HG03354 (cell line): ENCODE results near the gene CFAP77.
"Not testable (repeated sequence)": the region's sequence is repeated elsewhere in the genome, so short reads cannot be mapped to it uniquely, and the experiment has no call there.

Experiments used
- ATAC-seq: cut with Tn5 transposase; IDR thresholded peaks from one replicate; pipeline ENCODE4 v1.9.1; 2021; ENCODE audit warnings: mild to moderate bottlenecking; ENCODE audit not compliant: unreplicated experiment, poor library complexity, severe bottlenecking

The CFAP77 gene

DNA sequence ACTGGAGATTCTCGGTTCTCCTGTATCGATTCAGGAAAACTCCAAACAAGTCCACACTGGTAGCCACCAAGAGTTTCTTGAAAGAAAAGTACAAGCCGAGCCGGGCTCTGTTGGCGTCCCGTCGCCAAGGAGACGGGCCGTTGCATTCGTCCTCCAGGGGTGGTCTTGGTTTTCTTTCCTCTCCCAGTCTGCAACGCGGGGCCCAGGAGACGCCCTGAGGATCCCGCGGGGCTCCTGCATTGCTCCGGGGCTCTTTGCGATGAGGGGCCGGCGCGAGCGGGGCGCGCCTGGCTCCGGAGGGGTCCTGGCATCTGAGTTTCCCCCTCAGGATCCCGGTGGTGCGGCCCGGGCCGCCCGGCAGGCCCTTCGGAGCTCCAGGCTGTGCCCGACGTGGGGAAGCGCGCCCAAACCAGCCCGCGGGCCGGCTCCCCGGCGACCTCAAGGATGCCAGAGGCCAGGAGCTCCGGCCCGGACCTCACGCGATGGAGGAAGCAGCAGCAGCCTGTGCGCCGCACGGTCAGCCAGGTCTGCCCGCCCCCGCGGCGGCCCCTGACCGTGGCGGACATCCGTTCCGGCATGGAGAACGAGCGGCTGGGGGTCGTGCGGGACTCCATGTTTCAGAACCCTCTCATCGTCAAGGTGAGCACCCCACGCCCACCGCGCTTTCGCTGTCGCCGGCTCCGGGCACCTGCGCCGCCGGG lies at the start of gene CFAP77:
Gene CFAP77 (plus strand): TSS at position 384 of the 701 bp plus-strand sequence. CDS start 61 bp downstream, at position 445.
- no peak for ATAC-seq

DNA sequence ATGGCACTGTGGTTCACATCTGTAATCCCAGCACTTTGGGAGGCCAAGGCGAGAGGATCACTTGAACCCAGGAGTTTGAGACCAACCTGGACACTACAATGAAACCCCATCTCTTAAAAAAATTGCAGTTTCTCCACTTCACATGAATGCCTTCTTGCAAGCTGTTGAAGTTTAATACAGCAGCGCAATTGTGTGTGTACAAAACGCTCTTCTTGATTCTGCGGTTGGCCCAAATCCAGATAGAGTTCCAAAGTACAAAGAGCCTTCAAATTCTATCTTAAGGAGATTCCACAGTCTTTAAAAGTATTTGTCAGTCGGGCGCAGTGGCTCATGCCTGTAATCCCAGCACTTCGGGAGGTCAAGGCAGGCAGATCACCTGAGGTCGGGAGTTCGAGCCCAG lies 45.9 kb upstream of the CFAP77 start:
- ATAC-seq, result no peak

GRCh38 chr9:132365986-132366385 lies 44.0 kb upstream of the CFAP77 start:
- no peak for ATAC-seq

DNA sequence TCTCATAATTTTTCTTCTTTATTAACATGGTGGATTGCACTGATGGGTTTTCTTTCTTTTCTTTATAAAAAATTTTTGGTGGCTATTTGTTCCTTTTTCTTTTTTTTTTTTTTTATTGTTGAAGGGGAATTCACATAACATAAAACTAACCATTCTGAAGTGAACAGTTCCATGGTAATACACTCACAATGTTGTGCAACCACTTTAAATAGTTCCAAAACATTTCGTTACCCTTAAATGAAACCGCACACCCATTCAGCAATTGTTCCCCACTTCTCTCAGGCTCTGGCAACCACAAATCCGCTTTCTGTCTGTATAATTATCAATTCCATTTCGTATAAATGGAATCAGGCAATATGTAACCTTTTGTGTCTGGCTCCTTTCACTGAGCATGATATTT lies 43.5 kb upstream of the CFAP77 start:
- no peak for ATAC-seq

- no peak for ATAC-seq
Measured at GRCh38 chr9:132367613-132368313, 42.2 kb upstream of the CFAP77 start.

DNA sequence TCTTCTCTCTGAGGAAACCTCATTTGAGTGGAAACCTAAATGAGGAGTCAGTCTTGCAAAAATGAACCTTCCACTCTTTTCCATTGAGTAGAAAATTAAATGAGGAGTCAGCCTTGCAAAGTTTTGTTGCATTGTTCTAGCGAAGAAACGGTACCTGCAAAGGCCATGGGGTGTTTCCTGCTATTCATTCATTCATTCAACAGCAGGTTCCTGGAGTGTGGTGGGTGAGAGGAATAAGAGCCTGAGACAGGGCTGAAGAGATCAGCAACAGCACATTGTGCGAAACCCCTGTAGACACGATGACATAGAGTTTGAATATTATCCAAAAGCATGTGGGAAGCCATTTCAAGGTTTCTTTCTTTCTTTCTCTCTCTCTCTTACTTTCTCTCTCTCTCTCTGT lies 40.6 kb upstream of the CFAP77 start:
- ATAC-seq, result no peak

DNA sequence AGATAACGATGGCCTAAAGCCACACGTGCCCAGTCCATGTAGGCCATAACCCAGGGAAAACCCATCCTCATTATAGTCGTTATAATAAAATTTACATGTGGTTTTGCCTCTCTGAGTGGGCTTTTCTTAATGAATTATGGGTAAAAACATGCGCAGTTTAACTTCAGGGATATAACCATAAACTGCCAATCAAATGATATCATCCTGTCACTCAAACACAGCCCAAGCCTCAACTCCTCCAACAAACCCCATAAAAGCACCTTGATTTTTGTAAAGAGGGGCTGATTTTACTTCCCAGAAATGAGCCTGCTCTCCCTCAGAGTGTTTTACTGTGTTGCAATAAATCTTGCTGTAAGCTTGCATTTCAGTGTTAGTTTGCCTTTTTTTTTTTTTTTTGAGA lies 39.4 kb upstream of the CFAP77 start:
- ATAC-seq, result no peak

GRCh38 chr9:132372177-132373095 lies 37.6 kb upstream of the CFAP77 start:
- ATAC-seq, result no peak

GRCh38 chr9:132377769-132378168 lies 32.2 kb upstream of the CFAP77 start:
- ATAC-seq, result not testable (repeated sequence)

DNA sequence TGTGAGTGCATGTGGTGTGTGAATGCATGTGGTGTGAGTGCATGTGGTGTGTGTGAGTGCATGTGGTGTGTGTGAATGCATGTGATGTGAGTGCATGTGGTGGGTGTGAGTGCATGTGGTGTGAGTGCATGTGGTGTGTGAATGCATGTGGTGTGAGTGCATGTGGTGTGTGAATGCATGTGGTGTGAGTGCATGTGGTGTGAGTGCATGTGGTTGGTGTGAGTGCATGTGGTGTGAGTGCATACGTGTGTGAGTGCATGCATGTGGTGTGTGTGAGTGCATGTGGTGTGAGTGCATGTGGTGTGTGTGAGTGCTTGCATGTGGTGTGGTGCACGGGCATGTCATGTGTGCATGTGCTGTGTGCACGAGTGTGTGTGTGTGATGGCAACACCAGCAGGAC lies 31.6 kb upstream of the CFAP77 start:
- not testable (repeated sequence) for ATAC-seq

GRCh38 chr9:132381966-132382541 lies 28.0 kb upstream of the CFAP77 start:
- peak; percentile 60 for ATAC-seq

DNA sequence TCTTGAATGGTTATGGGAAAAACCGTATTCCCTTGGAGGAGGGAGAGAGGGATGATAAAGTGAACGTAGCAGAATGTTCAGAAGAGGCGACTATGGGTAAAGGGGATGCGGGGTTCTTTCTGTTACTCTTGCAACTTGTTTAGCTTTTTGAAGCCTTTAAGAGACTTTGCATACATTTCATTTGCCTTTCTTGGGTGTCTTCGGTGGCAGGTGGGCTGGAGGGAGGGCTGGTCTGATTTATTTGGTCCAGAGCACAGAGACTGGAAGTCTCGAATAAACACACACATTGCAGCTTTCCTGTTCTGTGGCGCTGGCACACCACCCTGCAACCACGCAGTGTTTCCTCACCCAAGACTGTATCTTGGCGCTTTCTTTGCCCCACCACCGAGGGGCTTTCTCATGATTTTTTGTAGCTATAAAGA lies 26.5 kb upstream of the CFAP77 start:
- peak; percentile 57 for ATAC-seq

- ATAC-seq, result peak; percentile 53
Measured at GRCh38 chr9:132384376-132384775, 25.6 kb upstream of the CFAP77 start.

GRCh38 chr9:132387133-132387532 lies 22.9 kb upstream of the CFAP77 start:
- ATAC-seq, result no peak

DNA sequence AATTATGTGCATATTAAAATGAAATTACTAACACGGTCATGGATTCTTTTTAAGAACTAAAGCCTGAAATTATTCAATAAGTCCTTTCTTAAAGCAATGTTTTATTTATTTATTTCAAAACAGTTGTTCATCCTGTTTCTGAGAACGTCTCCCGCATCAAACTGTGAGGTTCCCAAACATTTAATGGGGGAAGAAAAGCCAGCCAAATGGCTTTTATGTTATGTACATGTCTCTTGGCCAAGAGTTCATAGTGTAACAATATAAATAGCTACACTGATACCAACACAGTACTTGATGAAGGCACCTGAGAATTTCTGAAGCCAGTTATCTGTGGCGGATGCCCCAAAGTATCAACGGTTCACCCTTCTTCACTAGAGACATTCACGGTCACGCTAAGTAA lies 19.0 kb upstream of the CFAP77 start:
- ATAC-seq, result no peak

- no peak for ATAC-seq
Measured at GRCh38 chr9:132391449-132391848, 18.6 kb upstream of the CFAP77 start.

- ATAC-seq, result no peak
Measured at GRCh38 chr9:132395560-132395959, 14.5 kb upstream of the CFAP77 start.

DNA sequence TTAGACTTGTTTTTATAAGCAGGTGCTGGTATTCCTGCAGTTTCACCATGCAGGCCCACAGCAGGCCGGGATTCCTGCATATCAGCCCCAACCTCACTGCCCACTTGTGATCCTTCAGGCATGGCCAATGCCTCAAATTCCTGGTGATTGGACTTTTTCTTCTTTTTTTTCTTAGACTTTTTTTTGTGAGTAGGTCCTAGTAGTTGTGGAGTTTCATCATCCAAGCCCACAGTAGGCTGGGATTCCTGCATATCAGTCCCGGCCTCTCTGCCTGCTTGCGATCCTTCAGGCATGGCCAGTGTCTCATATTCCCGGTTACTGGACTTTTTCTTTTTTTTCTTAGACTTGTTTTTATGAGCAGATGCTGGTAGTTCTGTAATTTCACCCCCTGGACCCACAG lies 8.2 kb upstream of the CFAP77 start:
- no peak for ATAC-seq

GRCh38 chr9:132404228-132404881 lies 5.7 kb upstream of the CFAP77 start:
- ATAC-seq, result no peak
